HG03280 (cell line): ENCODE data around the gene NTRK1.
"Not testable (repeated sequence)": the region's sequence is repeated elsewhere in the genome, so short reads cannot be mapped to it uniquely, and the experiment has no call there.

Source experiments
- ATAC-seq: cut with Tn5 transposase; IDR thresholded peaks from one replicate; pipeline ENCODE4 v1.9.1; 2021; ENCODE audit warnings: mild to moderate bottlenecking, moderate library complexity; ENCODE audit not compliant: unreplicated experiment

The NTRK1 gene

DNA sequence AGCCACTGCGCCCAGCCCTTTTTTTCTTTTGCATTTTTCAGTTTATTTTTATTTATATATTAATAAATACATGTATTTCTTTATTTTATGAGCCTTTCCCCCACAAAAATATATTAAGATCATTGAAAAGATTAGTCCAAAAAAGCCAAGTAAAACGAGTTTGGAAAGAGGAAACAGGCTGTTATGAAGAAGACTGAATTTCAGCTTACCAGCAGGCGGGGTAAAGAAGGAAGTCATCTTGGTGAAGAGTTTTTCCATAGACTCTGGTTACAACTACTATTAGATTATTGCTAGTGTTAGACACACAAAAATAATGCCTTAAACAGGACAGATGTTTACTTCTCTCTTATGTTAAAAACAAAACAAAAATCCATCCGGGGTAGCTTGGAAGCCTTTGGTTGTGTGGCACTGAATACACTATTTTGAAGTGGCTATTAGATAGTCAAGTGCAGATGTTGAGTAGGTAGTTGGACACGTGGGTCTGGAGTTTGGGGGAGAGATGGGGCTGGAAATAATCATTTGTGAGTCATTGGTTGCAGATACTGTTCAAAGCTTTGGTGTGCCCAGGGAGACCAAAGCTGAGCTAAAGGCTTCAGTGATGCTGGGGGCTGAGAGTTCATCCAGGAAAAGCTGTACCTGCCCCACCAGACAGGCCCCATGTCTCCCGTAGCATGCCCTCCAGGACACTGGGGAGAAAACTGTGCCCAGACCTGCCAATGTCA, 51.1 kb downstream of the NTRK1 start:
- no peak for ATAC-seq

GRCh38 chr1:156912310-156912709, 51.6 kb downstream of the NTRK1 start:
- no peak for ATAC-seq

- no peak for ATAC-seq
These were observed 52.5 kb downstream of the NTRK1 start for GRCh38 chr1:156912861-156913808.

DNA sequence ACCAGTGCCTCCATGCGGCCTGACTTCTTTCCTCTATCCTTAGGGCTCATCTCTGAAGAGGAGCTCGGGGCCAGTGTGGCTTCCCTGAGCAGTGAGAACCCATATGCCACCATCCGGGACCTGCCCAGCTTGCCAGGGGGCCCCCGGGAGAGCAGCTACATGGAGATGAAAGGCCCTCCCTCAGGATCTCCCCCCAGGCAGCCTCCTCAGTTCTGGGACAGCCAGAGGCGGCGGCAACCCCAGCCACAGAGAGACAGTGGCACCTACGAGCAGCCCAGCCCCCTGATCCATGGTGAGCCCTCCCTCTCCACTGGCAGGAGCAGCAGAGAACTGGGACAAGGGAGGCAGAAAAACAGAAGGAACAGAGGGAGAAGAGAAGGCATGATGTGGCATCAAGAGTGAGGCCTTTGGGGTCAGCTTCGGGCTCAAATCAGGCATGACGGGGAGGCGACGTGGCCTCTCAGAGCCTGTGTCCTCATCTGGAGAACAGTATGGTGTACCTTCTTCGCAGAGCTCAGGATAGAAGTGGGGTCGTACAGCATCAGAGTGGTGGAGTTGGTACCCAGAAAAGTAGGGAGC, 53.2 kb downstream of the NTRK1 start:
- ATAC-seq = no peak

GRCh38 chr1:156914440-156914856, 53.8 kb downstream of the NTRK1 start:
- no peak for ATAC-seq

- no peak for ATAC-seq
These were observed 59.8 kb downstream of the NTRK1 start, which contains the start of gene LRRC71 for GRCh38 chr1:156920233-156921052. Gene LRRC71 (plus strand): TSS chr1:156920632. CDS start chr1:156920804, 172 bp downstream.

DNA sequence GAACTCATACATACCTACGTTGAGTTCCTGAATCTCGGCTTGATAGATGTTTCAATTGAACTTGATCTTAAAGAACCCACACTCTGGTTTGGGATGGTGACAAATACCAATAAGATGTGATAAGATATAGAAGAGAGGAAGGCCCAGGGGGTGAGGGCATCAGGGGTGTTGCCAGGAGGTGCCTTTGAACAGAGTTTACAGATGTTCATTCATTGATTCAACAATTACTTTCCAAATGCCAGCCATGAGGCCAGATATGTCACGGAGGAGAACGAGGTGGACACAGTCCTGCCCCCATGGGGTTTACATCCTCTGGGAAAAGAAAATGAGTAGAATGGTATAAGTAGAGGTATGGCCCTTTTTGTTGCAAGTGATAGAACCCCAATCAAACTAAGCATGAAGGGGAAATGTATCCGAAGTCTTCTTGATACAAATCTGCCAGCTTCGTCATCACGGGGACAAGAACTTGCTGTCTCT, 60.4 kb downstream of the NTRK1 start:
- ATAC-seq = no peak

DNA sequence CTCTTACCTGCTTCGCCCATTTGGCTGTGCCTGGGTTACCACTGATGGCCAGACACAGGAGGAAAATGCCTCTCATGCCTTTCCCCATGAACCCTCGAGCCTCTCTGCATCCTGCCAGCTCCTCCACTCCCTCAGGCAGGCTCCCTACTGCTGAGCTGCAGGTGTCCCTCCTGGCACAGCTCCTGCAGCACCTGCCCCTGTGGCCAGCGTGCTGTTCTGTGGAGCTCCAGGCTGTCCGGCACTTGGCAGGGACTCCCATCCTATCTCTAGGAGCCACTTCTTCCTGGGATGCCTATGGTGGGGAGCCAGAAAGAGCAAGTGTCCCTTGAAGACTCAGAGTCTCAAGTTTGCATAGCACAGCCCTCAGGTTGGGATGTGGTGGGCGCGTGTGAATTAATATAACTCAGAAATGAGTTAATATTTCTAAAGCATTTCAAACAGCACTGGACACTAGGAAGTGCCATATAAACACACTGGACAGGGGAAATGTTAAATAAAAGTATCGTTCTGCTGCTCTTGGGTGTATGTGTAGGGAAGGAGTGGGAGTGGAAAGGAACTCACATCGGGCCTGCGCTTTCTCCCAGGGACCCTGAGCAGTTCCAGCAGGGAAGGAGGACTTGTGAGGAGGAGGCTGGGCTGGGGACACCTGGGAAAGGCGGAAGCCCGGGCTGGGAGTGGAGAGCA, 62.5 kb downstream of the NTRK1 start:
- no peak for ATAC-seq

- ATAC-seq = no peak
These were observed 63.2 kb downstream of the NTRK1 start for GRCh38 chr1:156923670-156924477.

DNA sequence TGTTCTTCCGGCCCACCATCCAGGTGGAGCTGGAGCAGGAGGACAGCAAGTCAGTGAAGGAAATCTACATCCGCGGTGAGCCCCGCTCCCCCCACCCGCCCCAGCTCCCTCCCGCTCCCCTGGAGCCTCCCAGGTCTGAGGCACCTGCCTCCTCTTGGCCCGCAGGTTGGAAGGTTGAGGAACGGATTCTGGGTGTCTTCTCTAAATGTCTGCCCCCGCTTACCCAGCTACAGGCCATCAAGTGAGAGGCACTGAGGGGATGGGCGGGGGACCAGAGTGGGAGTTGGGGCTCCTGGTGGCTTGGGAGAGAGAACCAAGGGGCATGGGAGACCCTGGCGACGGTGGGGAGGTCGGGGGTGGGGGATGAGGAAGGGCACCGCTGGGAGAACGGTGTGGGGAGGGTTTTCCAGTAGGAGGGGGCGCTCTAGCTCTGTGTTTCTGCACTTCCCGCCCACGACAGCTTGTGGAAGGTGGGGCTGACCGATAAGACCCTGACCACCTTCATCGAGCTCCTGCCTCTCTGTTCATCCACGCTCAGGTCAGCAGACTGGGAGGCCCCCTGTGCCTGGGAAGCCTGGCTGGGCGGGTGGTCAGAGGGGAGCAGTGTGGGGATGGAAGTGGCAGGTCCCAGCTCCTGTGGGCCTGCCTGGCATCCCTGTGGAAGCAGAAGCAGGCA, 64.0 kb downstream of the NTRK1 start:
- ATAC-seq = no peak

DNA sequence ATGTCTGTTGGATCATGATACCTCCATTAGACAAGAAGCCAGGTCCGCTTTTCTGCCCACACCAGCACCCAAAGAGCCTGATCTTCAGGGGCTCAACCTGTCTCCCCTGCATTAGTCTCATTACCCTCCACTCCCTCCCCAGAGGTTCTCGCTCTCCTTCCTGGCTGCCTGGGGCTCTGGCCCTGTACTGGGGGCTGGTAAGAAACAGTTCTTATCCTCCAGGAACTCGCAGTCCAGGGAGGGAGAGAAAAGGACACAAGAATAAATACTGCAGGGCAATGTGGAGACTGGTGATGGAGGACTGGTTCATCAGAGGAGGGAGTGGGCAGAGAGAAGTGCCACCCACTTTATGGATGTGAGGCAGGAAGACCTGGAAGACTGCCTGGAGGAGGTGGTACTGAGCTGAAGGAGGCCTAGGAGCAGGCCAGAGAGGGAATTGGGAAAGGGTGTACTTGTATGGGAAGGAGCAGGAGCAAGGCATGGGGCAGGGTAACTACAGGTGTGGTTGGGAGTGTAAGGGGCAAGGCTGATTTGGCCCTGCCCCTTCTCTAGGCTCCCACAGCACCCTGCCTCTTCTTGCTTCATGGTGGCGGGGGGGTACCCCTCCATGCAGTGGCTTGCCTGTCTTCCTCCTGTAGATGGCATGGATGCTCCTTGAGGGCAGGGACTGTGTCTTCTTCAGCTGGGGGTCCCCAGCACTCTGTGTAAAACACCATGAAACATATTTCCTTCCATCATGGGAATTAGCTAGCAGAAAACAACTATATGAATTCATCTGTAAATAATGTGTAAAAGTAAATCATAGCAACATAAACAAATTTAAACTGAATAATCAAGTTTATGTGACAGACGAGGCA, 64.7 kb downstream of the NTRK1 start:
- ATAC-seq = no peak

DNA sequence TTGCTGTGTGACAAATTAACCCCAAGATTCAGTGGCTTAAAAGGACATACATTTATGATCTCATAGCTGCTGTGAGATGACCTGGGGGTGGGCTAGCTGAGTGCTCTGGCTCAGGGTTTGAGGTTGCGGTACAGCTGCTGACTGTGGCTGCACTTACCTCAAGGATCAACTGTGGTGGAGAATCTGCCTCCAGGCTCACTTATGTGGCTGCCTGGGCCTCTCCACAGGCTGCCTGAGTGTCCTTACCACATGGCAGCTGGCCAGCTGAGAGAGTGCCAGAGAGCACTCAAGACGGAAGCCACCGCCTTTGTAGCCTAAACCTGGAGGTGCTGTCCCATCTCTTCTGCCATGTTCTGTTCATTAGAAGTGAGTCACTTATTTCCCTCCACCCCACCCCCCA, 65.5 kb downstream of the NTRK1 start:
- no peak for ATAC-seq

- ATAC-seq = not testable (repeated sequence)
These were observed 66.0 kb downstream of the NTRK1 start for GRCh38 chr1:156926695-156927094.

GRCh38 chr1:156927215-156928042, 66.8 kb downstream of the NTRK1 start:
- ATAC-seq = no peak

DNA sequence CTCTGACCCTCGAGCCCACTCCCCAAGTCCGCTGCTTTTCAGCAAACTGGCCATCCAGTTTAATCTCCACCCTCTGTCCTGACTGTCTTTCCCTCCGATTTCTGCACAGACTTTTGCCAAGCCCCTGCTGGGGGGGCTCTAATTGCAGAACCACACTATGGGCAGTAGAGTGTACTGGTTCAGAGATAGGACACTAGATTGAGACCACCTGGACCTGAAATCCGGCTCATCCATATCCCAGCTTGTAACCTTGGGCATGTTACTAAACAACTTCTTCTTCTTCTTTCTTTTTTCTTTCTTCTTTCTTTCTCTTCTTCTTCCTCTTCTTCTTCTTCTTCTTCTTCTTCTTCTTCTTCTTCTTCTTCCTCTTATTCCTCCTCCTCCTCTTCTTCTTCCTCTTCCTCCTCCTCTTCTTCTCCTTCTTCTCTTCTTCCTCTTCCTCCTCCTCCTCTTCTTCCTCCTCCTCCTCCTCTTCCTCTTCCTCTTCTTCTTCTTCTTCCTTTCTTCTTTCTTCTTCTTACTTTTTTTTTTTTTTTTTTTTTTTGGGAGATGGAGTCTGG, 67.5 kb downstream of the NTRK1 start:
- ATAC-seq = no peak

GRCh38 chr1:156929596-156930238, 69.1 kb downstream of the NTRK1 start:
- ATAC-seq = no peak
